Calu3 (cell line): ENCODE data around the gene KIAA0232. TPM values are rescaled to one million over a fixed set of nuclear protein-coding genes. Genes with fewer than 3 reads are reported as not detected.
A peak's percentile ranks its signal among the peaks of the same experiment; 100 is the strongest.

Experiments
- BruUV-seq: library from RNA; stranded (reverse); fragments of 400-500 nt; replicated peaks from 2 replicates; lab custom pipeline; 2021; lab: Mats Ljungman, UMichigan
- CTCF ChIA-PET: fragments of 300-600 bp; sonication (Branson Sonifier 250); formaldehyde crosslinking; loops from one replicate; lab custom pipeline; 2022; ENCODE audit warnings: antibody characterized with exemption; lab: Charles Lee
- DNase-seq: peaks from one replicate; pipeline ENCODE4 v3.0.0; 2022
- H3K27ac Mint-ChIP-seq: one replicate; pipeline ENCODE4 v1.8.0; 2022; ENCODE audit warnings: mixed read lengths; ENCODE audit not compliant: unreplicated experiment
- H3K27me3 Mint-ChIP-seq: one replicate; pipeline ENCODE4 v1.8.0; 2022; ENCODE audit warnings: mixed read lengths; ENCODE audit not compliant: unreplicated experiment
- H3K36me3 Mint-ChIP-seq: one replicate; pipeline ENCODE4 v1.8.0; 2022; ENCODE audit warnings: mild to moderate bottlenecking, moderate library complexity, mixed read lengths; ENCODE audit not compliant: insufficient read depth, unreplicated experiment
- H3K4me1 Mint-ChIP-seq: one replicate; pipeline ENCODE4 v1.8.0; 2022; ENCODE audit warnings: mild to moderate bottlenecking, low read depth, mixed read lengths; ENCODE audit not compliant: unreplicated experiment
- H3K4me3 Mint-ChIP-seq: one replicate; pipeline ENCODE4 v1.8.0; 2022; ENCODE audit warnings: mild to moderate bottlenecking, low read depth, moderate library complexity, mixed read lengths; ENCODE audit not compliant: unreplicated experiment
- H3K9me3 Mint-ChIP-seq: one replicate; pipeline ENCODE4 v1.8.0; 2022; ENCODE audit warnings: low read depth, mixed read lengths; ENCODE audit not compliant: unreplicated experiment
- intact Hi-C: fragments of 100-400 bp; cut with micrococcal nuclease; formaldehyde crosslinking; loops from one replicate; pipeline ENCODE4 v1.10.0; 2022; ENCODE audit not compliant: unreplicated experiment
- total RNA-seq: library from RNA; stranded (reverse); gene quantifications from 2 replicates; pipeline ENCODE4 v1.2.3, GENCODE V29; 2022
- TF ChIP-seq, protein P1 (sequence below): fragments of 200-600 bp; IDR thresholded peaks from one replicate; pipeline ENCODE4 v1.8.0; 2022; ENCODE audit warnings: antibody characterized with exemption; ENCODE audit not compliant: unreplicated experiment

The KIAA0232 gene
- total RNA-seq, 1 experiment from 2014 or later = 17.7 TPM

DNA sequence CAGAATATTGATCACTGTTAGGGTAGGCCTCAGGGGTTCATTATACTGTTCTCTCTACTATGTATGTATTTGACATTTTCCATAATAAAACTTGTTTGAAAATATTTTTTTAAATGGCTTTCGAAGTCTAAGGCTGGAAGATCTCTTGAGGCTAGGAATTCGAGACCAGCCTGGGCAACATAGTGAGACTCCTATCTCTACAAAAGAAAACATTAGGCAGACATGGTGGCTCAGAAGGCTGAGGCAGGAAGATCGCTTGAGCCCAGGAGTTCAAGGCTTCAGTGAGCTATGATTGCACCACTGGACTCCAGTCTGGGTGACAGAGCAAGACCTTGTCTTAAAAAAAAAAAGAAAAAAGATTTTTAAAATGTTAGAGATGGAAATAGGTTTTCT lies 111.6 kb downstream of the KIAA0232 start:
- Mint-ChIP-seq H3K4me1 (peaks cover 19% of the 10 kb centered on the region), H3K36me3 (peaks cover 2% of the 10 kb centered on the region), H3K27me3 (no peaks in the 10 kb centered on the region), H3K9me3 (no peaks in the 10 kb centered on the region), H3K27ac (peak overlapping the region; percentile 80), H3K4me3 (no peak overlapping the region)
- DNase-seq = no peak
- CTCF ChIA-PET = interaction anchor here (0.6 kb wide), 1 partner anchor 112 kb away, joined by 4 read pairs; no protein-coding TSS in a partner anchor
- TF ChIP-seq, protein P1, sequence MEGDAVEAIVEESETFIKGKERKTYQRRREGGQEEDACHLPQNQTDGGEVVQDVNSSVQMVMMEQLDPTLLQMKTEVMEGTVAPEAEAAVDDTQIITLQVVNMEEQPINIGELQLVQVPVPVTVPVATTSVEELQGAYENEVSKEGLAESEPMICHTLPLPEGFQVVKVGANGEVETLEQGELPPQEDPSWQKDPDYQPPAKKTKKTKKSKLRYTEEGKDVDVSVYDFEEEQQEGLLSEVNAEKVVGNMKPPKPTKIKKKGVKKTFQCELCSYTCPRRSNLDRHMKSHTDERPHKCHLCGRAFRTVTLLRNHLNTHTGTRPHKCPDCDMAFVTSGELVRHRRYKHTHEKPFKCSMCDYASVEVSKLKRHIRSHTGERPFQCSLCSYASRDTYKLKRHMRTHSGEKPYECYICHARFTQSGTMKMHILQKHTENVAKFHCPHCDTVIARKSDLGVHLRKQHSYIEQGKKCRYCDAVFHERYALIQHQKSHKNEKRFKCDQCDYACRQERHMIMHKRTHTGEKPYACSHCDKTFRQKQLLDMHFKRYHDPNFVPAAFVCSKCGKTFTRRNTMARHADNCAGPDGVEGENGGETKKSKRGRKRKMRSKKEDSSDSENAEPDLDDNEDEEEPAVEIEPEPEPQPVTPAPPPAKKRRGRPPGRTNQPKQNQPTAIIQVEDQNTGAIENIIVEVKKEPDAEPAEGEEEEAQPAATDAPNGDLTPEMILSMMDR = no peak
- intact Hi-C loops = no loop called here
- no TSS peak for BruUV-seq

DNA sequence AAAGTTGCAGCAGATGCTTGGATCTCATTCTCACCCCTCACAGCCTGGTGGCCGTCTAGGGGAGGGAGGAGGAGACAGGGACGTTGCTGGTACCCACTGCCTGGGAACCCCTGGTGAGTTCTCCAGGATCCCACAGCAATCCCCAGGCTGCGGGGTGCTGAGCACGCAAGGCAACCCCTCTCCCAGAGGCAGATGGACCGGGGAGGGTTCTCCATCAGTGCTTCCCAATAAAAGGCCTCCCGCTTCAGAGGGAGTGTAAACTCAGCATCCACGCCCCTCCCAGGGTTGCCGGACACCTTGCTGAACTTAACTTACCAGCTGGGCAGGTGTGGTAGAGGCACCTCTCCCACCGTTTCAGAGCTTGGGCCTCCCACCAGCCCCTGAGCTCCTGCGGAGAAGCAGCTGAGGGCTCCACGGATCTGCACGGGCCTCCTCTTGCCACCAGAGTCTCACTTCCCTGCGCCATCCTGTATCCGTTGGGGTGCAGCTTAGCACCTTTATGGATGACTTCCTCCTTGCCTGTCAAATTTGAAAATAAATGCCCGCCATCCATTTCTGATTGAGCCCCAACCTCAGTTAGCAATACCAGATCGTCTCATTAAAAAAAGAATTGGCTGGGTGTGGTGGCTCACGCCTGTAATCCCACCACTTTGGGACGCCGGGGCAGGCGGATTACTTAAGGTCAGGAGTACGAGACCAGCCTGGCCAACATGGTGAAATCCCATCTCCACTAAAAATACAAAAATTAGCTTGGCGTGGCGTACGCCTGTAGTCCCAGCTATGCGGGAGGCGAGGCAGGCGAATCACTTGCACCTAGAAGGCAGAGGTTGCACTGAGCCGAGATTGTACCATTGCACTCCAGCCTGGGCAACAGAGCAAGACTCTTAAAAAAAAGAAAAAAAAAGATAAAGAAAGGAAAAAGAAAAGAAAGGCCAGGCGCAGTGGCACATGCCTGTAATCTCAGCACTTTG lies 112.3 kb downstream of the KIAA0232 start:
- no TSS peak for BruUV-seq
- intact Hi-C loops = no loop called here
- H3K36me3 Mint-ChIP-seq = no peaks in the 10 kb centered on the region
- H3K27me3 Mint-ChIP-seq = no peaks in the 10 kb centered on the region
- H3K4me3 Mint-ChIP-seq = no peak overlapping the region
- CTCF ChIA-PET = no interaction called here
- peaks cover 19% of the 10 kb centered on the region for H3K4me1 Mint-ChIP-seq
- DNase-seq = no peak
- TF ChIP-seq, protein P1 = no peak
- no peak overlapping the region for H3K27ac Mint-ChIP-seq
- no peaks in the 10 kb centered on the region for H3K9me3 Mint-ChIP-seq

DNA sequence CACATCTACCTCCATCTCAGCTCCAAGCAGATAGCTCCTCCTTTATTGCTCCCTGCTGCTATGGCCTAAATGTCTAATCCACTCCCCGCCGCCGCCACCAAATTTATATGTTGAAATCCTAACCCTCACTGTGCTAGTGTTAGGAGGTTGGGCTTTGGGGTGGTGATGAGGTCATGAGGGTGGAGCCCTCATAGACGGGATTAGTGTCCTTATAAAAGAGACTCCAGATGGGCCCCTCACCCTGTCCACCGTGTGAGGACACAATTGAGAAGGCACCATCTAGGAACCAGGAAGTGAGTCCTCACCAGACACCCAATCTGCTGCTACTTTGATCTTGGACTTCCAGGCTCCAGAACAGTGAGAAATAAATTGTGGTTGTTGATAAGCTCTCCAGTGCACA lies 113.5 kb downstream of the KIAA0232 start:
- no TSS peak for BruUV-seq
- peaks cover 4% of the 10 kb centered on the region for H3K27me3 Mint-ChIP-seq
- H3K36me3 Mint-ChIP-seq = no peaks in the 10 kb centered on the region
- H3K27ac Mint-ChIP-seq = no peak overlapping the region
- no peak overlapping the region for H3K4me3 Mint-ChIP-seq
- peaks cover 19% of the 10 kb centered on the region for H3K4me1 Mint-ChIP-seq
- no peaks in the 10 kb centered on the region for H3K9me3 Mint-ChIP-seq
- DNase-seq = no peak
- intact Hi-C loops = no loop called here
- TF ChIP-seq, protein P1 = no peak
- CTCF ChIA-PET = no interaction called here

DNA sequence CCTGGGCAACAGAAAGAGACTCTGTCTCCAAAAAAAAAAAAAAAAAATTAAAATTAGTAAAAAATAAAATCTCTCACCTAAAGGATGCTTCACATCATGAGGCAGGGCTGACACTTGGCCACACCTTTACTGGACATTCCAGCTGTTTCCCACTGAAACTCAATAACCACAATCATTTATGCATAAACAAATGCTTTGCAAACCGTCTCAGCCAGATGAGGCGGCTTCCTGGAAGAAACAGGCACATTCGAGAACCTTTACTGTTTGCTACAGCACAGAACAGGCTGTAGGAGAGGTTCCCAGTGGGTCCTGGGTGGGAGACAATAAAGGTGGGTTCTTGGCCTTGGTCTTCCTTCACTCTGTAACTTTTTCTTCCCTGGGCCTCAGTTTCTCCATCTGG lies 116.2 kb downstream of the KIAA0232 start:
- intact Hi-C loops = no loop called here
- H3K27me3 Mint-ChIP-seq = peaks cover 13% of the 10 kb centered on the region
- no peaks in the 10 kb centered on the region for H3K36me3 Mint-ChIP-seq
- H3K9me3 Mint-ChIP-seq = no peaks in the 10 kb centered on the region
- no peak overlapping the region for H3K27ac Mint-ChIP-seq
- TF ChIP-seq, protein P1 = no peak
- H3K4me1 Mint-ChIP-seq = peaks cover 5% of the 10 kb centered on the region
- no peak for DNase-seq
- no TSS peak for BruUV-seq
- CTCF ChIA-PET = no interaction called here
- H3K4me3 Mint-ChIP-seq = no peak overlapping the region
